Stimulated activated CD4-positive, alpha-beta T cell treated with anti-CD3 and anti-CD28 coated beads, Interleukin-1b, Interleukin-23, amount 100 ng/mL, for 4 hours (primary cell): ENCODE results near the gene ARL2BP.
"Not testable (repeated sequence)": the region's sequence is repeated elsewhere in the genome, so short reads cannot be mapped to it uniquely, and the experiment has no call there.

Source experiments
- DNase-seq, 2 donors: peaks; one replicate each; pipeline ENCODE4 v3.0.0-alpha.2; 2020; ENCODE audit warnings: low read depth in 2 of 2

Gene ARL2BP

DNA sequence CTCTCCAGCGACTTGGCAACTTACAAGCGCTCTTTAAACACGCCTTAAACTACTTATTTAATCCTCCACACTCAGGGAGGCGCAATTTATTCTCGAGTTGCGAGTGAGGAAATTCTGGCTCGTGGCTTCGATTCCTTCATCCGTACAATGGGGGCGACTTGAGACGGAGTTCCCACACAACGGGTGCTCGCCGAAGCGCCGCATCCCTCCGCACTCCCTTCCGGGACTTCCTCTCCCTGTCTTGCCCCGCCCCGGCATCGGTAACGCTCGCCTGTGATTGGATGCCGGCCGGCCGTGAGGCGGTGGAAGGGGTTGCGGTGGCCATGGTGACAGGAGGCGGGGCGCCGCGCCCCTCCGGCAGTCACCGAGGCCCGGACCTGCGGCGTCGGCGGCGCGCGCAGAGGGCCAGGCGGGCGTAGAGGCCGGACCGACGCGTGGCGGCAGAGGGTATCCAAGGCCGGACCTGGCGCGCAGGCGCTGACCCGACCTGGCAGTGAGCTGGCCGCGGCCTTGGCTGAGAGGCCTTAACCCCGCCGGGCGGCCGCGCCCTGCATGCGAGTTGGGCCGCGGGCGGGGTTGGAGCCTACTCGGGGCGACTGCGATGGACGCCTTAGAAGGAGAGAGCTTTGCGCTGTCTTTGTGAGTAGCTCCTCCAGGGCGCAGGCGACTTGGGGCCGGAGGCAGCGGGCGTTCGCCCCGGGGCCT is at the start of gene ARL2BP:
ARL2BP (plus strand) TSS at position 493 of the 705 bp plus-strand sequence; CDS start at position 602, 109 bp downstream.
- DNase-seq: peak; percentile 93 to 96

DNA sequence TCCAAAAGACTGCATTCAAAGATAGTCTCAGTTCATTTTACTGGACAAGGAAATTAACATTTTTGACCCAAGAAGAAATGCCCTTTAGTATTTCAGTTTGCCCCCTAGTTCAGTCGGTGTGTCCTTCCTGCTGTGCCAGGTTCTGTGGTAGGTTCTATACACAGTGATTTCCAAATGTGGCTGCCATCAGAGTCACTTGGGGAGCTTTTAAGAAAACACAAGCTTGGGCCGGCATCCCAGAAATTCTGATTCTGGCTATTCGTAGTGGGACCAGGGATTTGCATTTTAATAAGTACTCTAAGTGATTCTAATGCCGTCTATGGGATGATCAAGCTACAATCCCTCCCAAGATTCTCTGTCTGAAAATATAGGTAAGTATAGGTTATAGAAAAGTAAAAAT is 48.8 kb upstream of the ARL2BP start:
- DNase-seq: no peak

DNA sequence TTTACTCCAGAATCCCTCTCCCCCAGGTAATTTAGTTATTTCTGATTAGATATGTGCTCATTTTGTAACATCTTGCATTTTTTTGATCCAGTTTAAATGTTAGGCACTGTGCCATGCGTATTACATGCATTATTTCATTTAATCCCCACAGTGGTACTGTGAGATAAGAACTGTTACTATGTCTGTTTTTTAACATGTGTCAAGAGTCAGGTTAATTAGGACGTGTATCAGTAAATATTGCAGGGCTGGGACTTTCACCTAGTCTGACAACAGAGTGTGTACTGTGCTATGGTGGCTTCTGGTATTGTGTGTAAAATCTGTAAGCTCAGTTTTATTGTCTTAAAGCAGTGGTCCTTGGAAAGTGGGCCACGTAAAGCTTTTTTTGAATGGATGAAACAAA is 48.3 kb upstream of the ARL2BP start:
- no peak for DNase-seq

DNA sequence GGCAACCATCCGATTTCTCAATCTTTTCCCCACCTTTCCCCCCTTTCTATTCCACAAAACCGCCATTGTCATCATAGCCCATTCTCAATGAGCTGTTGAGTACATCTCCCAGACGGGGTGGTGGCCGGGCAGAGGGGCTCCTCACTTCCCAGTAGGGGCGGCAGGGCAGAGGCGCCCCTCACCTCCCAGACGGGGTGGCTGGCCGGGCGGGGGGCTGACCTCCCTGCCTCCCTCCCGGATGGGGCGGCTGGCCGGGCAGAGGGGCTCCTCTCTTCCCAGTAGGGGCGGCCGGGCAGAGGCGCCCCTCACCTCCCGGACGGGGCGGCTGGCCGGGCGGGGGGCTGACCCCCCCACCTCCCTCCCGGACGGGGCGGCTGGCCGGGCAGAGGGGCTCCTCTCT is 44.7 kb upstream of the ARL2BP start:
- not testable (repeated sequence) for DNase-seq

DNA sequence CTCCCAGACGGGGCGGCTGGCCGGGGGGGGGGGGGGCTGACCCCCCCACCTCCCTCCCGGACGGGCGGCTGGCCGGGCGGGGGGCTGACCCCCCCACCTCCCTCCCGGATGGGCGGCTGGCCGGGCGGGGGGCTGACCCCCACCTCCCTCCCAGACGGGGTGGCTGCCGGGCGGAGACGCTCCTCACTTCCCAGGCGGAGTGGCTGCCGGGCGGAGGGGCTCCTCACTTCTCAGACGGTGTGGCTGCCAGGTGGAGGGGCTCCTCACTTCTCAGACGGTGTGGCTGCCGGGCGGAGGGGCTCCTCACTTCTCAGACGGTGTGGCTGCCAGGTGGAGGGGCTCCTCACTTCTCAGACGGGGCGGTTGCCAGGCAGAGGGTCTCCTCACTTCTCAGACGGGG is 44.1 kb upstream of the ARL2BP start:
- not testable (repeated sequence) for DNase-seq

DNA sequence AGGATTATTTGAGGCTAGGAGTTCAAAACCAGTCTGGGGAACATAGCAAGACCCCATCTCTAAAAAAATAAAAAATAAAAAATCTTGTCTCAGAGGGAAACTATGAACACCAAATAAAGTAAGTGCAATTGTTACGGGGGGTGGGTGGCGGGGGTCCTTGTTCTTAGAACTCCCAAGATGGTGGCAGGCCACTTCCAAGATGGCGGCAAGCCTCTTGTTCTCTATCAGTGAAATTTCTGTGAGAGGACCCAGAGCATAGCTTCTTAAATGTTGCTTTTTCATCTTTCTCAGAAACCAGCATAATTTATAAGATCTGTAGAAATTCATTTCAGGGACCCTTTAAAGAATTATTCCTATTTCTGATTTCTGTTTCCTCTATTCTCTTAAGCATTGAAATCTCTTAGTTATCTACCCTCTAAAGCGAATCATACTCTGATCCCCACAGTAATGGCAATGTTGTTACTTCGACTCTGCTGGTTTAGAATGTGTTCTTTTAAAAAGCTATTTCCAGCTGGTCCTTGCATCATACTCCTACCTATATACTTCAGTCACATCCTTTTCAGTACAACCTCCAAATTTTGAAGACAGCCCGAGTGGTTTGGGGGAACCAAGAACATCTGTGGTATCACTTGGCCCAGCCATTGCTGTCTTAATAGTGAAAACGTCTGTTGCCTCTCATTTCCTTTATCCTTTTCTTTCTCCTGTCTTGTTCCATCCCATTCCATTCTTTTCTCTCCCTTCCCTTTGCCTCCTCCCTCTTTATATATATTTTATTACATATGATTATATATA is 42.8 kb upstream of the ARL2BP start:
- DNase-seq: no peak

DNA sequence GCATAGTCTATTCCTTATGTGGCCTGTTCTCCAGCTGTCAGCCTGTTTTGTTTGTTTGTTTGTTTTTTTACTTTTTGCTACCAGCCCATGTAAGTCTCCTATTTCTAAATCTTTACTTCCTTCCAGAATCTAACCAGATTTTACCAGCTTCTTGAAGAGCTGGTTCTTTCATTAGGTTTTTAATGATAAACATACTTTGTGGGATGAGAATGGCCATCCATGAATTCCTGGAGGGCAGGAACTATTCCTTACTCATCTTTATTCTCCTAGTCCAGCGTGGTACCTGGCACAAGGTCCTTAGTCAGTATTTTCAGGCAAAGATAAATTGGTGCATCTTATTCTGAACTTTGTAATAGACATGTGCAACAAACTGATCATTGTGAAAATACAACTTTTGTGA is 41.6 kb upstream of the ARL2BP start:
- no peak for DNase-seq

DNA sequence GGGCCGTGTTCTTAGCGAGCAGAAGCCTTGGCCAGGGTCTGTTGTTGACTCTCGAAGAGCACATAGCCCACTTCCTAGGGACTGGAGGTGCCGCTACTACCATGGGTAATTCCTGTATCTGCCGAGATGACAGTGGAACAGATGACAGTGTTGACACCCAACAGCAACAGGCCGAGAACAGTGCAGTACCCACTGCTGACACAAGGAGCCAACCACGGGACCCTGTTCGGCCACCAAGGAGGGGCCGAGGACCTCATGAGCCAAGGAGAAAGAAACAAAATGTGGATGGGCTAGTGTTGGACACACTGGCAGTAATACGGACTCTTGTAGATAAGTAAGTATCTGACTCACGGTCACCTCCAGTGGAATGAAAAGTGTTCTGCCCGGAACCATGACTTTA is 40.4 kb upstream of the ARL2BP start:
- DNase-seq: no peak

DNA sequence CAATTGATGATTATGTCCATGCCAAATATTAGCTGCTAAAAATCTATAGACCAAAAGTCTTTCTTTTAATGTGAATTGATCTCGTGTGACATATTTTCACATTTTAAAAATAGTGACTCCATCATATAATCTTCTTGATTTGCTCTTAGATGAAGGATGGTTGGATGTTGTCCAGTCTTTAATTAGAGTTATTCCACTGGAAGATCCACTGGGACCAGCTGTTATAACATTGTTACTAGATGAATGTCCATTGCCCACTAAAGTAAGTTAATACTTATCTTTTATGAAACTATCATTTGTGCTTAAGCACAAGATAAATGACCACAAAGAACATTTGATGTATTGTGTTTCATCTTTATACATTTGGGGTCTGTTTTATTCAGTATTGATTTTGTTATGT is 36.1 kb upstream of the ARL2BP start:
- DNase-seq: no peak

DNA sequence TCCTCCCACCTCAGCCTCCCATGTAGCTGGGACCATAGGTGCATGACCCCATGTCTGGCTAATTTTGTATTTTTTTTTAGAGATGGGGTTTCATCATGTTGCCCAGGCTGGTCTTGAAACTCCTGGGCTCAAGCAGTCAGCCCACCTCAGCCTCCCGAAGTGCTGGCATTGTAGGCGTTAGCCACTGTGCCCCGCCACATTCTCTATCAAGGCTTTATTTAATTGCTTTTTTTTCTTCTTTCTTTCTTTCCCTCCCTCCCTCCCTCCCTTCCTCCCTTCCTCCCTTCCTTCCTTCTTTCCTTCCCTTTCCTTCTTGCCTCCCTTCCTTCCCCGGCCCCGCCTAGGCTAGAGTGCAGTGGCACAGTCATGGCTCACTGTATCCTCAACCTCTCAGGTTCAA is 35.3 kb upstream of the ARL2BP start:
- DNase-seq: no peak

DNA sequence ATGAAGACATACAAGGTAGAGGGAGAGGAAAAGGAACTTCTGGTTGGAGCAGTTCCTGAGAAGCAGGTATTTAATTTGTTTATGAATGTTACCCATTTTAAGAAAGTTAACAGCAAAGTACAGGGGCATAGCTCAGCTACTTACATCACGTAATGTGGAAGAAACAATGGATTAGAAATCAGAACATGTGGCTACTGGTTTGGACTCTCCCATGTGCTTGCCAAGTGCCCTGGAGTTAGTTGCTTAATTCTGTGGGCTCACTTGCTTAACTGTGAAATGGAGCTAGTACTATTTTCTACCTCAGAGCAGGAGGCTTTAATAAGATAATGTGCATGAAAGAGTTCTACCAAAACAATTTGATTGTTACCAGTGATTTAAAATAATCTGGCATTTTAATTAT is 31.6 kb upstream of the ARL2BP start:
- no peak for DNase-seq

DNA sequence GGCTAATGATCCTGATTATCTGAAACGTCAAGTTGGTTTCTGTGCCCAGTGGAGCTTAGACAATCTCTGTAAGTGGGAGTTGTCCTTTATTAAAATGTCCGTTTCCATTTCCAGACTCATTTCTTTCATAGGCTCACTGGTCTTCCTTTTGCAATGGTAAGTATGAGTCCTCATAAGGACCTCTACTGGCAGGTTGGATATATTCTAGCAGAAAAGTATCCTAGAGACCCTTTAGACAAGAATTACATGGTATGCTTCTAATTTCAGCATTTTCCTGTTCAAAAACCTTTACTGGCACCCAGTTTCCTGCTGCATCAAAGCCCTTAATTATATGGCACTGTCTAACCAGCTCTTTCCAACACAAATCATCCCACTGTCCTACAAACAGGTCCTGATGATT is 28.1 kb upstream of the ARL2BP start:
- DNase-seq: no peak

DNA sequence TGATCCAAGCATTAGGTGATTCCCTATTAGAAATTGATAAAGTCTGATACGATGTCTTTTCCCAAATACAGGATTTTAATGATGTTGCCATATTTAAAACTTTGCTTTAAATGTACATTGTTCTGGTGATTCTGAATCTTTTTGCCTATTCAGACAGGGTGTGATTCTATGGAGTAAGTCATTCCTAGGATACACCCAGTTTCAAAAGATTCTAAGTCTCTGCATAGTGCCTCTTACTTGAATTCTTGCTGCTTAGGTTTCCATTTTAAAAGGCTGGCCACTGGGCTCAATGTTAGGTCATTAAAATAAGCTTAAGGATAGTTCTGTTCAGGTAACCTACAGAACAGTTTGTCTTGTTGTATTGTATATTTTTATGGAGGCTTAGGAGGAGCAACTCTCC is 22.0 kb upstream of the ARL2BP start:
- no peak for DNase-seq

DNA sequence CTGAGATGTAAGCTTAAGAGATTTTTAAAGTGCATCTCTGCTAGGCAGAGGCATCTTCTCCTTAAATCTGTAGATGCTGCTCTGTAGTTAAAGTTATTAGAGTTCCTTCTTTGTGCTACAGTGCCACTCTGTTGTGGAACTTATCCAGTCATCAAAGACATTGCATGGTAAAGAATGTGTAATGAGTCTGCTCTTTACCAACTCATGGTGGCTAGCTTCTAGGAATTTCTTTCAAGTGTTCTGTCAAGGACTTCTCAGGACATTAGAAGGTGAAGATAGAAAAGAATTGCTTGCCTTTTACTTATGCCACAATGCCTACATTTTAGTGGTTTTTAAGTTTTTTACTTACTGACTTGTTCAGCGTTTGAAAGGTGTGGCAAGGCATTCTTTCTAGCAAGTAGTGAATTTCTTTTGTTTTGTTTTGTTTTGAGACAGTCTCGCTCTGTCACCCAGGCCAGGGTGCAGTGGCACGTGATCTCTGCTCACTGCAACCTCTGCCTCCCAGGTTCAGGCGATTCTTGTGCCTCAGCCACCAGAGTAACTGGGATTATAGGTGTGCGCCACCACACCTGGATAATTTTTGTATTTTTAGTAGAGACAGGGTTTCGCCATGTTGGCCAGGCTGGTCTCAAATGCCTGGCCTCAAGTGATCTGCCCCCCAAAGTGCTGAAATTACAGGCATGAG is 20.3 kb upstream of the ARL2BP start:
- DNase-seq: no peak

DNA sequence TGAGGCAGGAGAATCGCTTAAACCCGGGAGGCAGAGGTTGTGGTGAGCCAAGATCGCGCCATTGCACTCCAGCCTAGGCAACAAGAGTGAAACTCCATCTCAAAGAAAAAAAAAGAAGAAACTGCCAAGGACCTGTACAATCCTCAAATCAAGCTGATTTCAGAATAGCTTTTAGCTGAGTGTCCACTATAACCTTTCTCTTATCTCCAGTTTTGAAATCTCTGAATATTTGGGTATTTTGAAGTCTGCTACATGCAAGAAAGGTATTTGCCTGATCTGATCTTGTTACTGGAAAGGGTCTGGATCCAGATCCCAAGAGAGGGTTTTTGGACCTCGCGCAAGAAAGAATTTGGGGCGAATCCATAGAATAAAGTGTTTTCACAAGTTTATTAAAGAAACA is 19.1 kb upstream of the ARL2BP start:
- no peak for DNase-seq

DNA sequence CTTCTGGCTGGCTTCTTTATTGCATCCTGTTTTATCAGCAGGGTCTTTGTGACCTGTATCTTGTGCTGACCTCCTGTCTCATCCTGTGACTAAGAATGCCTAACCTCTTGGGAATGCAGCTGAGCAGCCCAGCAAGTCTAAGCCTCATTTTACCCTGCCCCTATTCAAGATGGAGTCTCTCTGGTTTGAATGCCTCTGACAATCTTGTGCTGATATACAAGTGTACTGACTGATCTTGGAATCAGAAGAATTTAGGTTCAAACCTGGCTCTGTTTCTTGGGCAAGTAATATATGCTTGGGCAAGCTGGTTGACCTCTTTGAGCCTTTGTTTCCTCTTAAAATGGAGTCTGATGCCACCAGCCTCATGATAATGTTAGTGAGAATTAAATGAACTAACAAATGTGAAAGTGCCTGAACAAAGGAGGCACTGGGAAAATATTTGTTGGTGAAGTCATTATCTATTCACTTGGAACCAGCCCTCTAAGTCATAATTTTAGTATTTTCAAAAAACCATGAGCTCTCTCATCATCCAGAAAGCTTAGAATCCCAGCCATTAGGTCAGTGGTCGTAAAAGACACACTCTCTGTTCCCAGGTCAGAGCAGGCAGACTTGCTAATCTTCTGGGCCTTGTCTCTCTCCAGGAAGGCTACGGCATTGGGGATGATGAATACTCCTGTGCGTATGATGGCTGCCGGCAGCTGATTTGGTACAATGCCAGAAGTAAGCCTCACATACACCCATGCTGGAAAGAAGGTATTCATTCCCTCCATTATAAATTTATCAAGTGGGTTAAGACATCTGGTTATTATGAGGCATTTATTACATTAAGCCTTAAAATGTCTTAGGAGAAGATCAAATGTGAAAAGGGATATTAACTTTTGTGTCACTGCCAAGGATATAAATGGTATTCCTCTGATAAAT is 18.1 kb upstream of the ARL2BP start:
- DNase-seq: no peak

DNA sequence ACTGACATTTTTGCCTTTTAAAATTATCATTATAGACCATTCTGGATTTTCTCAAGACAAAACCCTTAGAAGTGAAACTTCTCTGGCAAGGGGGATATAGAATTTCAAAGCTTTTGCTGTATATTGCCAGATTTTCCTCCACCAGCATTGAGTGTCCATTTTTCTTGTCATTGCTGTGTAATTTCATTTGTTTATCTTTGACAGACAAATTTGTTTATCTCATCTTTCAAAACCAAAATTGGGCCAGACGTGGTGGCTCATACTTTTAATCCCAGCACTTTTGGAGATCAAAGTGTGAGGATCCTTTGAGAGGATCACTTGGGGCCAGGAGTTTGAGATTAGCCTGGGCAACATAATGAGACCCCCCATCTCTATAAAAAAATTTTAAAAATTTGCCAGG is 16.0 kb upstream of the ARL2BP start:
- DNase-seq: no peak

DNA sequence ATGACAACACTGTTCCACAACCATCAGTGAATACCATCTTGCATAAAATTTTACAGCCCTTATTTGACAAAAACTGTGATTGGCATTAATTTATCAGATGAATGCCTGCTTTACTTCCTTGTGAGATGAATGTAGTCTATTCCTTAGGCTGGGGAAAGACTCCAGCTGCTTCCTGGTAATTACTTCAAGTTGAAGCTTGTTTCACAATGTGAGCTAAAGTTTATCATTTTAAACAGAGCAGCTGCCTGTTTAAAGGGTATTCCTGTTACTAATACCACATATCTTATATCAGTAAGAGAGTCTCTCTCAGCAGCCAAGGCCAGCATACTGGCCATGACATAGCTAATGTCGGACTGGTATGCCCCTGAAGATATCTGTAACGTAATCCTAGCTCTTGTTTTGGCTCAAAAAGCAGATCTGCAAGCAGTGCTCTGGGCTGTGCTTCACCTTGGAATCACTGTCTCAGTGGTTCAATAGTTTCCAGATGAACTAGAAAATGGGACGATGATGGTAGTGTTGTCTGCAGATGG is 13.2 kb upstream of the ARL2BP start:
- DNase-seq: no peak

DNA sequence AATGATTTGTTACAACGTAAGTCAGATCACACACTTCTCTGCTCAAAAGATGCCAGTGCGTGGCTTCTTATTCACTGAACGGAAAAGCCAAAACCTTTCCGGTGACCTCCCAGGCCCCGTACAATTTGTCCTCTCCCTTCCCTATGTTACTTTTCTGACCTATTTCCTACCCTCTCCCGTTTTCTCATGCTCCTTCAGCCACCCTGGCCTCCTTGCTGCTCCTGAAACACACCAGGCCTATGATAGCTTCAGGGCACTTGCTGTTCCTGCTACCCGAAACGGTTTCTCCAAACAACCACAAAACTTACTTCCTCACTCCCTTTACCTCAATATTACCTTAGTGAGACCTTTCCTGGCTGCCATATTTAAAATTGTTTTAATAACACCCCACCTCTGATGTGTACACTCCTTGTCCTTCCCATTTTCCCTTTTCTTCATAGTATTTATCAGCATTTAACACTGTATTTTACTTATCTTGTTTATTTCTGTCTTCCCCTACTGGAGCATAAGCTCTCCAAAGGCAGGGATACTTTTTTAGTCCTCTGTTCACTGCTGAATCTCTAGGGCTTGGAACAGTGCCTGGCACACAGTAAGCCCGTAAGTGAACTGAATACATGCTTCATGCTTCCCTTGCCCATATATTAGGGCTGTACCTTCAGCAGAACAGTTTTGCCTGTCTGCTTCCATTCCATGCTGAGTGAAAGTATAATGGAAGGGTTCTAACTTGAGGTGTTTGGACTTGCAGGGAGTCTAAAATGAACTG is 10.9 kb upstream of the ARL2BP start:
- DNase-seq: no peak

DNA sequence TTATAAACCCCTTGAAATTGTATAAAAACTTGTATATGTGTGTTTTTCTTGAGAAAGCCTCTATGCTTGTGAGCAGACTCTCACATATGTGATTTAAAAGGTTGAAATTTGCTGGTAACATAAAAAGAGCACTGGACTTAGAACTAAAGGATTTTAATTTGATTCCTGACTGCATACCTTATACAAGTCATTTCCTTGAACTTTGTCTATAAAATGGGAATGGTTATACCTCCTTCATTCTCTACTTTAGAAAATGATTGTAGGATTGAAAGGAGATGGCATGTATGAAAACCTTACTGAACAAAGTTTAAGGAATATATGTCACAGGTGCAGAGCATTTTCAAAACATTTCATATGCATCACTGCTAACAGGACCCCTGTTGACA is 10.4 kb upstream of the ARL2BP start:
- DNase-seq: no peak
